Activated CD4-positive, alpha-beta T cell treated with anti-CD3 and anti-CD28 coated beads, Interleukin-2, amount 10 ng/mL, durations not matched to agents 24 days and 14 days (primary cell): ENCODE results near the gene CEBPB. TPM values are rescaled to one million over a fixed set of nuclear protein-coding genes. Genes with fewer than 3 reads are reported as not detected.

Experiments
- DNase-seq: peaks from one replicate; pipeline ENCODE4 v3.0.0; 2022
- H3K27ac Mint-ChIP-seq: one replicate; pipeline ENCODE4 v1.8.0; 2022; ENCODE audit warnings: mild to moderate bottlenecking, mixed read lengths
- H3K27me3 Mint-ChIP-seq: one replicate; pipeline ENCODE4 v1.8.0; 2022; ENCODE audit warnings: mixed read lengths
- H3K36me3 Mint-ChIP-seq: one replicate; pipeline ENCODE4 v1.8.0; 2022; ENCODE audit warnings: low read depth, mild to moderate bottlenecking, mixed read lengths
- H3K4me1 Mint-ChIP-seq: one replicate; pipeline ENCODE4 v1.8.0; 2021; ENCODE audit warnings: mixed read lengths
- H3K4me3 Mint-ChIP-seq: one replicate; pipeline ENCODE4 v1.8.0; 2022; ENCODE audit warnings: mild to moderate bottlenecking, moderate library complexity, mixed read lengths
- H3K9me3 Mint-ChIP-seq: one replicate; pipeline ENCODE4 v1.8.0; 2021; ENCODE audit warnings: mixed read lengths
- intact Hi-C: fragments of 100-400 bp; cut with micrococcal nuclease; formaldehyde crosslinking; loops from one replicate; pipeline ENCODE4 v1.15.1; 2023
- total RNA-seq: library from RNA; stranded (reverse); gene quantifications from 2 replicates; pipeline ENCODE4 v1.2.3, GENCODE V29; 2022

The CEBPB gene
- total RNA-seq = 45.5 and 45.9 TPM in 2 replicates

- Mint-ChIP-seq H3K9me3 (no peaks in the 10 kb centered on the region), H3K36me3 (peaks cover 18% of the 10 kb centered on the region)
Observed at GRCh38 chr20:50190251-50191064, at the start of gene CEBPB. Gene CEBPB, plus strand, starts transcription at chr20:50190830. Its CDS starts 204 bp downstream, at chr20:50191034.

GRCh38 chr20:50141018-50141675 is 49.5 kb upstream of the CEBPB start:
- H3K9me3 Mint-ChIP-seq = no peaks in the 10 kb centered on the region
- no peak overlapping the region for H3K27ac Mint-ChIP-seq
- no peaks in the 10 kb centered on the region for H3K27me3 Mint-ChIP-seq
- peaks cover 44% of the 10 kb centered on the region for H3K36me3 Mint-ChIP-seq
- peaks cover 25% of the 10 kb centered on the region for H3K4me1 Mint-ChIP-seq
- no peak overlapping the region for H3K4me3 Mint-ChIP-seq
- DNase-seq = no peak
- intact Hi-C loops = no loop called here

More at GRCh38 chr20:50190251-50191064, at the start of gene CEBPB:
- DNase-seq = peak; percentile 96
- Mint-ChIP-seq H3K27me3 (peaks cover 8% of the 10 kb centered on the region), H3K4me3 (peak within 1 kb of the TSS; percentile 82), H3K4me1 (peaks cover 33% of the 10 kb centered on the region), H3K27ac (peak within 1 kb of the TSS; percentile 88)
- intact Hi-C loops = loop anchor here (1.0 to 10.0 kb wide), 6 partner anchors 94 to 540 kb away; partner anchors contain the start of gene PARD6B

- no peak for DNase-seq
- Mint-ChIP-seq H3K36me3 (peaks cover 50% of the 10 kb centered on the region), H3K9me3 (no peaks in the 10 kb centered on the region), H3K27me3 (no peaks in the 10 kb centered on the region), H3K27ac (no peak overlapping the region), H3K4me3 (no peak overlapping the region), H3K4me1 (peaks cover 30% of the 10 kb centered on the region)
- intact Hi-C loops = no loop called here
Observed at GRCh38 chr20:50141811-50142561, 48.6 kb upstream of the CEBPB start.

GRCh38 chr20:50142812-50143211 is 47.8 kb upstream of the CEBPB start:
- H3K4me1 Mint-ChIP-seq = peaks cover 34% of the 10 kb centered on the region
- H3K4me3 Mint-ChIP-seq = no peak overlapping the region
- H3K27ac Mint-ChIP-seq = peak overlapping the region; percentile 11
- peaks cover 54% of the 10 kb centered on the region for H3K36me3 Mint-ChIP-seq
- H3K9me3 Mint-ChIP-seq = no peaks in the 10 kb centered on the region
- no peaks in the 10 kb centered on the region for H3K27me3 Mint-ChIP-seq
- DNase-seq = no peak
- intact Hi-C loops = no loop called here

- DNase-seq = no peak
- peak overlapping the region; percentile 53 for H3K27ac Mint-ChIP-seq
- no peak overlapping the region for H3K4me3 Mint-ChIP-seq
- H3K4me1 Mint-ChIP-seq = peaks cover 45% of the 10 kb centered on the region
- H3K9me3 Mint-ChIP-seq = no peaks in the 10 kb centered on the region
- no peaks in the 10 kb centered on the region for H3K27me3 Mint-ChIP-seq
- H3K36me3 Mint-ChIP-seq = peaks cover 58% of the 10 kb centered on the region
- intact Hi-C loops = no loop called here
Observed at GRCh38 chr20:50144362-50144761, 46.3 kb upstream of the CEBPB start.

- DNase-seq = no peak
- Mint-ChIP-seq H3K4me1 (peaks cover 54% of the 10 kb centered on the region), H3K36me3 (peaks cover 57% of the 10 kb centered on the region), H3K27me3 (no peaks in the 10 kb centered on the region), H3K4me3 (no peak overlapping the region), H3K9me3 (no peaks in the 10 kb centered on the region), H3K27ac (peak overlapping the region; percentile 97)
- intact Hi-C loops = no loop called here
Observed at GRCh38 chr20:50145566-50145965, 45.1 kb upstream of the CEBPB start.

GRCh38 chr20:50146214-50146613 is 44.4 kb upstream of the CEBPB start:
- Mint-ChIP-seq H3K4me1 (peaks cover 59% of the 10 kb centered on the region), H3K27me3 (no peaks in the 10 kb centered on the region), H3K4me3 (peak overlapping the region; percentile 74), H3K27ac (peak overlapping the region; percentile 97), H3K9me3 (no peaks in the 10 kb centered on the region), H3K36me3 (peaks cover 56% of the 10 kb centered on the region)
- DNase-seq = no peak
- intact Hi-C loops = loop anchor here (2.0 kb wide), 2 partner anchors 21 to 35 kb away; no protein-coding TSS in a partner anchor

- H3K4me1 Mint-ChIP-seq = peaks cover 63% of the 10 kb centered on the region
- DNase-seq = peak; percentile 93
- intact Hi-C loops = loop anchor here (2.0 kb wide), 2 partner anchors 20 to 36 kb away; no protein-coding TSS in a partner anchor
- no peaks in the 10 kb centered on the region for H3K27me3 Mint-ChIP-seq
- peaks cover 56% of the 10 kb centered on the region for H3K36me3 Mint-ChIP-seq
- H3K27ac Mint-ChIP-seq = peak overlapping the region; percentile 97
- H3K4me3 Mint-ChIP-seq = peak overlapping the region; percentile 74
- H3K9me3 Mint-ChIP-seq = no peaks in the 10 kb centered on the region
Observed at GRCh38 chr20:50146732-50147662, 43.6 kb upstream of the CEBPB start.

- H3K36me3 Mint-ChIP-seq = peaks cover 46% of the 10 kb centered on the region
- peak overlapping the region; percentile 8 for H3K27ac Mint-ChIP-seq
- H3K4me1 Mint-ChIP-seq = peaks cover 72% of the 10 kb centered on the region
- no peak for DNase-seq
- H3K4me3 Mint-ChIP-seq = no peak overlapping the region
- no peaks in the 10 kb centered on the region for H3K27me3 Mint-ChIP-seq
- intact Hi-C loops = no loop called here
- H3K9me3 Mint-ChIP-seq = no peaks in the 10 kb centered on the region
Observed at GRCh38 chr20:50149481-50150254, 41.0 kb upstream of the CEBPB start.

GRCh38 chr20:50151034-50151743 is 39.4 kb upstream of the CEBPB start:
- intact Hi-C loops = no loop called here
- Mint-ChIP-seq H3K36me3 (peaks cover 44% of the 10 kb centered on the region), H3K4me1 (peaks cover 66% of the 10 kb centered on the region), H3K9me3 (no peaks in the 10 kb centered on the region), H3K27ac (peak overlapping the region; percentile 64), H3K27me3 (no peaks in the 10 kb centered on the region), H3K4me3 (peak overlapping the region; percentile 91)
- no peak for DNase-seq

GRCh38 chr20:50152394-50153152 is 38.1 kb upstream of the CEBPB start:
- no peak for DNase-seq
- peak overlapping the region; percentile 89 for H3K27ac Mint-ChIP-seq
- peaks cover 53% of the 10 kb centered on the region for H3K4me1 Mint-ChIP-seq
- H3K27me3 Mint-ChIP-seq = no peaks in the 10 kb centered on the region
- no peaks in the 10 kb centered on the region for H3K9me3 Mint-ChIP-seq
- intact Hi-C loops = loop anchor here (1.0 kb wide), 2 partner anchors 14 to 39 kb away; partner anchors contain the start of gene UBE2V1
- peak overlapping the region; percentile 91 for H3K4me3 Mint-ChIP-seq
- H3K36me3 Mint-ChIP-seq = peaks cover 30% of the 10 kb centered on the region
